A673 (cell line): Measurements from ENCODE around the gene FKBP1A. TPM values are rescaled to one million over a fixed set of nuclear protein-coding genes. Genes with fewer than 3 reads are reported as not detected.

Source experiments
- BruUV-seq: library from RNA; stranded (reverse); fragments of 400-500 nt; replicated peaks from 2 replicates; lab custom pipeline; 2021; lab: Mats Ljungman, UMichigan
- CTCF ChIA-PET: fragments of 300-600 bp; sonication (Branson Sonifier 250); formaldehyde crosslinking; loops from one replicate; lab custom pipeline; 2022; ENCODE audit warnings: antibody characterized with exemption; lab: Charles Lee
- POLR2A ChIA-PET: fragments of 300-600 bp; sonication (Branson Sonifier 250); formaldehyde crosslinking; loops from one replicate; lab custom pipeline; 2022; ENCODE audit warnings: antibody characterized with exemption; ENCODE audit not compliant: low non-redundant PET; lab: Charles Lee
- DNase-seq: peaks from one replicate; pipeline ENCODE4 v3.0.0-alpha.2; 2015; ENCODE audit warnings: low spot score
- H3K27ac ChIP-seq: fragments of 200-600 bp; sonication (generic); 2 replicates; pipeline ENCODE4 v1.5.1; 2016; ENCODE audit warnings: mixed run types, low read depth, mild to moderate bottlenecking, mixed read lengths, antibody characterized with exemption, low read length; ENCODE audit not compliant: poor library complexity, severe bottlenecking
- H3K27me3 ChIP-seq: fragments of 200-600 bp; sonication (generic); replicated peaks from 2 replicates; pipeline ENCODE4 v1.6.1; 2017; ENCODE audit warnings: mixed run types, low read depth, mild to moderate bottlenecking, mixed read lengths, antibody characterized with exemption, low read length; ENCODE audit not compliant: insufficient read depth, poor library complexity
- H3K36me3 ChIP-seq: fragments of 200-600 bp; sonication (generic); 2 replicates; pipeline ENCODE4 v1.6.1; 2016; ENCODE audit warnings: mixed run types, mild to moderate bottlenecking, mixed read lengths, antibody characterized with exemption, low read length; ENCODE audit not compliant: insufficient read depth, poor library complexity, severe bottlenecking
- H3K4me1 ChIP-seq: fragments of 200-600 bp; sonication (generic); 2 replicates; pipeline ENCODE4 v1.6.1; 2017; ENCODE audit warnings: mixed run types, mild to moderate bottlenecking, mixed read lengths, antibody characterized with exemption, low read length; ENCODE audit not compliant: insufficient read depth, poor library complexity, severe bottlenecking
- H3K4me3 ChIP-seq: fragments of 200-600 bp; sonication (generic); 2 replicates; pipeline ENCODE4 v1.5.1; 2016; ENCODE audit warnings: low read depth, mixed run types, mild to moderate bottlenecking, mixed read lengths, low read length; ENCODE audit not compliant: poor library complexity, severe bottlenecking
- H3K9me3 ChIP-seq: fragments of 200-600 bp; sonication (generic); 2 replicates; pipeline ENCODE4 v1.6.1; 2016; ENCODE audit warnings: mixed run types, low read depth, mild to moderate bottlenecking, mixed read lengths, antibody characterized with exemption, low read length; ENCODE audit not compliant: poor library complexity, severe bottlenecking
- CTCF ChIP-seq: fragments of 300-800, 200-600 bp; sonication (generic); conservative IDR thresholded peaks from 2 replicates; pipeline ENCODE4 v1.5.1; 2017; ENCODE audit warnings: low read depth, mild to moderate bottlenecking, antibody characterized with exemption, low read length, moderate library complexity, mixed read lengths
- EZH2 ChIP-seq: fragments of 200-600 bp; sonication (generic); IDR thresholded peaks from 2 replicates; pipeline ENCODE4 v1.6.1; 2017; ENCODE audit warnings: borderline replicate concordance, low read depth, mild to moderate bottlenecking, mixed read lengths, antibody characterized with exemption, low read length; ENCODE audit not compliant: poor library complexity, severe bottlenecking
- intact Hi-C: fragments of 100-400 bp; cut with micrococcal nuclease; formaldehyde crosslinking; loops from one replicate; pipeline ENCODE4 v1.10.0; 2022; ENCODE audit not compliant: unreplicated experiment
- total RNA-seq: library from RNA; stranded (reverse); gene quantifications from 2 replicates; pipeline ENCODE4 v1.2.3, GENCODE V29; 2021

FKBP1A gene
- total RNA-seq, 1 experiment from 2014 or later, result 264 TPM

- Histone ChIP-seq H3K36me3 (no peaks in the 10 kb centered on the region), H3K4me3 (no peak overlapping the region), H3K9me3 (no peaks in the 10 kb centered on the region), H3K4me1 (peaks cover 20% of the 10 kb centered on the region), H3K27me3 (no peaks in the 10 kb centered on the region), H3K27ac (no peak overlapping the region)
- CTCF ChIA-PET, result no interaction called here
- intact Hi-C loops, result no loop called here
- BruUV-seq, result no TSS peak
- POLR2A ChIA-PET, result interaction anchor here (0.6 kb wide), 1 partner anchor 15 kb away, joined by 3 read pairs; no protein-coding TSS in a partner anchor
- TF ChIP-seq EZH2 (no peak), CTCF (no peak)
- DNase-seq, result no peak
Observed at GRCh38 chr20:1383623-1384404, 9.0 kb downstream of the FKBP1A start.

GRCh38 chr20:1382670-1383069 is 10.2 kb downstream of the FKBP1A start:
- Histone ChIP-seq H3K36me3 (no peaks in the 10 kb centered on the region), H3K27ac (peak overlapping the region; percentile 0), H3K4me1 (peaks cover 15% of the 10 kb centered on the region), H3K9me3 (no peaks in the 10 kb centered on the region), H3K27me3 (no peaks in the 10 kb centered on the region), H3K4me3 (no peak overlapping the region)
- intact Hi-C loops, result no loop called here
- ChIA-PET CTCF (no interaction called here), POLR2A (no interaction called here)
- no peak for TF ChIP-seq CTCF
- TF ChIP-seq EZH2, result no peak
- no peak for DNase-seq
- BruUV-seq, result no TSS peak

GRCh38 chr20:1381753-1382591 is 10.9 kb downstream of the FKBP1A start:
- H3K36me3 ChIP-seq, result no peaks in the 10 kb centered on the region
- no TSS peak for BruUV-seq
- H3K4me1 ChIP-seq, result peaks cover 15% of the 10 kb centered on the region
- peak overlapping the region; percentile 0 for H3K27ac ChIP-seq
- no peak overlapping the region for H3K4me3 ChIP-seq
- POLR2A ChIA-PET, result no interaction called here
- no peaks in the 10 kb centered on the region for H3K27me3 ChIP-seq
- intact Hi-C loops, result no loop called here
- no peaks in the 10 kb centered on the region for H3K9me3 ChIP-seq
- DNase-seq, result no peak
- CTCF ChIA-PET, result no interaction called here
- TF ChIP-seq CTCF, result no peak
- TF ChIP-seq EZH2, result no peak
